Spleen (tissue), 7 donors: ENCODE data around the gene INSM1.

Experiments
- CTCF ChIP-seq, 11 experiments: fragments of 200-600 bp in 7 of 11; fragments of 450-650 bp in 4 of 11; sonication (generic) in 4 of 11; IDR thresholded peaks in 8 of 11; conservative IDR thresholded peaks in 3 of 11; 1 replicate in 7 of 11; 2 replicates in 4 of 11; pipeline versions ENCODE4 v1.4.0 to v1.8.0; 2016 to 2021; ENCODE audit warnings: antibody characterized with exemption in 11 of 11, inconsistent platforms in 4 of 11, mild to moderate bottlenecking in 1 of 11
- POLR2A ChIP-seq, 3 donors: fragments of 450-650 bp; IDR thresholded peaks; one replicate each; pipeline ENCODE4 v1.5.1; 2017; ENCODE audit warnings: antibody characterized with exemption in 3 of 3, mild to moderate bottlenecking in 1 of 3
- donor health status: DM: no; HTN: no; CAD: no; lungs with moderate emphysema.
- donor health status: DM: no; HTN: no; CAD: no.
- donor health status: DM: no; HTN: no; CAD: no.

- TF ChIP-seq CTCF (IDR thresholded peaks at IDR 0.05 in 8 of 11, conservative IDR thresholded peaks at IDR 0.05 in 3 of 11) = no peak
- TF ChIP-seq POLR2A (IDR thresholded peaks at IDR 0.05) = no peak
Observed at GRCh38 chr20:20366876-20367574, 879 bp upstream of the INSM1 start.
